Brain pericyte (primary cell): Measurements from ENCODE around the gene ARID3B.
"Not testable (repeated sequence)": the region's sequence is repeated elsewhere in the genome, so short reads cannot be mapped to it uniquely, and the experiment has no call there.

ENCODE experiments used
- DNase-seq: peaks from one replicate; pipeline ENCODE4 v3.0.0-alpha.2; 2012; ENCODE audit warnings: low read depth, low spot score

Gene ARID3B

GRCh38 chr15:74620636-74621545, 79.9 kb downstream of the ARID3B start:
- DNase-seq, result no peak

GRCh38 chr15:74621546-74621920, 80.5 kb downstream of the ARID3B start:
- DNase-seq, result no peak

DNA sequence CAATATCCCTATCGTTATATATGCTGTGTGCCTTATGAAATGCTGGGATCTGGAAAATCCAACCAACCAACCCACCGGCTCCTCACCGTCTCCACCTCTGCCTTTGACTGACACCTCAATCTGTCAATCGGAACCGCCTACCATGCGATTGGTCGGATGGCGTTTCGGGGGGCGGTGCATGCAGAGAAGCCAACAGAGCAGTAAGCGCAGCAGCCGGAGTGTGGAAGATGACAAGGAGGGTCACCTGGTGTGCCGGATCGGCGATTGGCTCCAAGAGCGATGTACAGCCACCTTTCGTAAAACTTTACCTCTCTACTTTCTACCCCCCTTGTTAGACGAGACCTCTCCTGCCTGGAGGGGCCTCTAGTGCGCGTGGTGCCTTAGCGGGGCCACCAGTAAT, 80.9 kb downstream of the ARID3B start:
- no peak for DNase-seq

GRCh38 chr15:74622758-74623157, 81.7 kb downstream of the ARID3B start:
- no peak for DNase-seq

GRCh38 chr15:74624020-74624602, 83.1 kb downstream of the ARID3B start:
- DNase-seq, result no peak

DNA sequence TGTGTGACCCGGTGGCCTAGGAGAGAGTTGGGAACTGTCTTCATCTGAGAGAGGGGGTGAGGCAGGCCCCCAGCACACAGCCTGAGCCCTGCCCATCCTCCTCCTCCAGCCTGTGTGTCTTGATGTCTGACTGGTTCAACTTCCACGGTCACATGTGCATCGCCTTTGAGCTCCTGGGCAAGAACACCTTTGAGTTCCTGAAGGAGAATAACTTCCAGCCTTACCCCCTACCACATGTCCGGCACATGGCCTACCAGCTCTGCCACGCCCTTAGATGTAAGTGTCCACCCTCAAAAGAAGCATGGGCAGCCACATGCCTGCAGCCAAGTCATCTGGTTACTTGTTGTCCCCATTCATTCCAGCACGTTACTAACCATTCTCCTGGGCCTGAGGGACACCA, 84.7 kb downstream of the ARID3B start:
- no peak for DNase-seq

GRCh38 chr15:74626336-74626735, 85.3 kb downstream of the ARID3B start:
- no peak for DNase-seq

GRCh38 chr15:74626752-74627692, 86.0 kb downstream of the ARID3B start:
- no peak for DNase-seq

- DNase-seq, result no peak
These were observed 86.7 kb downstream of the ARID3B start for GRCh38 chr15:74627766-74628165.

- DNase-seq, result no peak
These were observed 87.2 kb downstream of the ARID3B start for GRCh38 chr15:74628199-74628598.

GRCh38 chr15:74628949-74629348, 87.9 kb downstream of the ARID3B start:
- DNase-seq, result no peak

DNA sequence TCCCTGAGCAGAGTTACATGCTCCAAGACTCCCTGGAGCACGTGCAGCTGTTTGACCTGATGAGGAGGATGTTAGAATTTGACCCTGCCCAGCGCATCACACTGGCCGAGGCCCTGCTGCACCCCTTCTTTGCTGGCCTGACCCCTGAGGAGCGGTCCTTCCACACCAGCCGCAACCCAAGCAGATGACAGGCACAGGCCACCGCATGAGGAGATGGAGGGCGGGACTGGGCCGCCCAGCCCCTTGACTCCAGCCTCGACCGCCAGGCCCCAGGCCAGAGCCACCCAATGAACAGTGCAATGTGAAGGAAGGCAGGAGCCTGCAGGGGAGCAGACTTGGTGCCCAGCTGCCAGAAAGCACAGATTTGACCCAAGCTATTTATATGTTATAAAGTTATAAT, 88.7 kb downstream of the ARID3B start:
- DNase-seq, result not testable (repeated sequence)

DNA sequence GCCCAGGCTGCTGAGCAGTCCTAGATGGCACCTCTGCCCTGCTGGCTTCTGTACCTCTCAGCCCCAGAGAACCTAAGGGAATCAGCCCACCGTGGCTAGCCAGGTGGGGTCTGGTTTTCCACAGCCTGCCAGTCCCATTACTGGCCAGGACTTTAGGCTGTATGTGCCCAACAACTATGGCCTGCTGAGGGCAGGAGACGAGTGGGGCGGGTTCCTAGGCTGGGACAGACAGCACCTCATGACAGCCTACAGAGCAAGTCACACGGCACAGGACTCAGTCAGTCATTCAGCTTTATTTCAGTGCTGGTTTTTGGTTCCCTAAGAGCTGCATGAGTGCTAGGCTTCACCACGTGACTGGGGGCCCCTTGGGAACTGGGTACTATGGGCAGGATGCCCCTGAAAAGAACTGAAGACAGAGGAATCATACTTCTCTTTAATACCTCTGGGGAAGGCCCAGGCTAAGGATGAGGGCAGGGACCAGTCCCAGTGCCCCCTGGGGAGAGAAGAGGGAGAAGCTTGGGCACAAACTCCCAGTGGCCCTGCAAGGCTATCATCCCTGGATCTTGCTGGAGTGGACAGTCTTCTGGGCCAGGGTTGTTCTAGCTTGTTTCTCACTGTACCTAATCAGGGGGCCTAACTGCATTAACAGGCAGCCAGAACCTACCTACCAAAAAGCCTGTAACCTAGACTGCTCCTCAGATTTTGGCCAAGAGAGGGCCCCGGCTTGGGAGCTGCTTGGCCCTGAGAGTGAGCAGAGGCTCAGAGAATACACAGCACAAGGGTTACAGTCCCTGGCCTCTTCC, 89.5 kb downstream of the ARID3B start:
- no peak for DNase-seq

DNA sequence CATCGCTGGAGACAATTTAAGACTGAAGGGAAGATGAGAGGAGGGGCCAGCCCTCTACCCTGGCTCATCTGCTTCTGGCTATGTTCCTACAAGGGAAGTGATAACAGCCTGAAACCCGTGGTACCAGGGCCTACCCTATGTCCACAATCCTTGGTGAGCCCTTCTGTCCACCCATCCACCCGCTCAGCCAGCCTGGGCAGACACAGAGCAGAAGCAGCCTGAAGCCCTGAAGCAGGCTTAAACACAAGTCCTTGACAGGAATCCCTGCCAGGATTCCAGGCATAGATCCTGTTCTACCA, 90.0 kb downstream of the ARID3B start:
- DNase-seq, result no peak

DNA sequence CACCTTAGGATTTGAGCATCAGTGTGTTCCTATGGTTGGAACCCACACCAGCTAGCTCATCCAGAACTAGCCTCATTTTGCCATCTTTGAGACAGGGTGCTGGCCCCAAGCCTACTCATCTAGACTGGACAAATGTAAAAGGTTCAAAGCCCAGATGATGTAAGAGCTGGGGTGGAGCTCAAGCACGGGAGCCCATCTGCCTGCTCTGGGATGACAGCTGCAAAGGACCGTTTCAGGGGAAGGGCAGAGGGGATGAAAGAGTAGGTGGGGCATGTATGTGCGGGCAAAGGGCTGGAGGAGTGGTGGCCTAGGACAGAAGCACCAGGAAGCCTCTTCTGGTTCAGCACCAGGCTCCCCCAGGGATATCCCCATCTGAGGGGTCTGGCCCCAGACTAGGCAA, 90.4 kb downstream of the ARID3B start:
- DNase-seq, result no peak

GRCh38 chr15:74631935-74632560, 91.0 kb downstream of the ARID3B start:
- DNase-seq, result no peak

DNA sequence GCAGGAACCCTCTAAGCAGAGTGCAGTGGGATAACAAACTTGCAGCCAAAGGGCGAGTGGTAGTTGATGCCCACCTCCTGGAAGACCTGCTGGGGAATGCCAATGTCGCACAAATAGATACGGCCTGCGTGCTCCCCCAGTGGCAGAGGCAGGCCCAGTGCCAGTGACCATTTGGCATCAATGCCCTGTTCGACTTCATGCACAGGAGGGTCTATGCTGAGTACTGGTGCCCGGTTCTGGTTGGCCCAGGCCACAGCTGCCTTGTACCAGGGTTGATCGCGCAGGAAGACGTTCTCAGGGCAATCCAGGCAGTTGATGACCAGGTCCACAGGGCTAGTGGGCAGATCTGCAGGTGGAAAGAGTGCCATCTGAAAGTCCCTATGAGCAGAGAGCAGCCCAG, 91.6 kb downstream of the ARID3B start:
- DNase-seq, result no peak

DNA sequence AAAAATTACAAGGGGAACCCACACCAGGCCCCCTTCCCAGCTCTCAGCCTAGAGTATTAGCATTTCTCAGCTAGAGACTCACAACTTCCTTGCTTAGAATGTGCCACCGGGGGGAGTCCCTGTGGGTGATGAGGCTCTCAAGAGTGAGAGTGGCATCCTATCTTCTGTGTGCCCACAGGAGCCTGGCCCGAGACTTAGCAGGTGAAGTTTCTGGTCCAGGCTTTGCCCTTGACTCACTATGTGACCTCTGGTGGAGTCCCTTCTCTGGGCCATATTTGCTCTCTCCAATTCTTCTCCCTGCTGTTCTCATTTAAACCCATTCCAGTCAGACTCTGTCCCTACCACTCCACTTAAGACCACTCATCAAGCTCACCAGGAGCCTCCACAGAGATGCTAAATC, 92.8 kb downstream of the ARID3B start:
- no peak for DNase-seq

- no peak for DNase-seq
These were observed 94.2 kb downstream of the ARID3B start for GRCh38 chr15:74635228-74635627.

DNA sequence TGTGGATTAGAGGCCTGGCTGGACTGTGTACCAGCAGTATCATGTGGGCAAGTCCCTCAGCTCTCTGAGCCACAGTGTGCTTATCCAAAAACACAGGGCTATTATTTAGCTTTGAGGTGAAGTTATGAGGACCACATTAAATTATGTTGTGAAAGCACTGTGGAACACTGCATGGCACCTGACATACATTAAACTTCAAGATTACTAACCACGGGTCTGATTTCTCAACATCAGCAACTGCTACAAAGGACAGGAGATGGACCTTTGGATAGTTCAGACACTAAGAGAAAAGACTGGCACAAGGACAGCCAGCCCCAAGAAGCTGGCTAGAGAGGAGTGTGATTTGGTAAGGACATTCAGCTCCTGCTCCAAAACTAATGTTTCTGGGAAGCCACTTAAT, 96.0 kb downstream of the ARID3B start:
- no peak for DNase-seq

GRCh38 chr15:74641151-74641550, 100.1 kb downstream of the ARID3B start:
- DNase-seq, result no peak
